ENCODE data around the gene PRKCA.

PRKCA gene

GRCh38 chr17:66834426-66834918 is 532.1 kb downstream of the PRKCA start:
- no peak for DNase-seq

DNA sequence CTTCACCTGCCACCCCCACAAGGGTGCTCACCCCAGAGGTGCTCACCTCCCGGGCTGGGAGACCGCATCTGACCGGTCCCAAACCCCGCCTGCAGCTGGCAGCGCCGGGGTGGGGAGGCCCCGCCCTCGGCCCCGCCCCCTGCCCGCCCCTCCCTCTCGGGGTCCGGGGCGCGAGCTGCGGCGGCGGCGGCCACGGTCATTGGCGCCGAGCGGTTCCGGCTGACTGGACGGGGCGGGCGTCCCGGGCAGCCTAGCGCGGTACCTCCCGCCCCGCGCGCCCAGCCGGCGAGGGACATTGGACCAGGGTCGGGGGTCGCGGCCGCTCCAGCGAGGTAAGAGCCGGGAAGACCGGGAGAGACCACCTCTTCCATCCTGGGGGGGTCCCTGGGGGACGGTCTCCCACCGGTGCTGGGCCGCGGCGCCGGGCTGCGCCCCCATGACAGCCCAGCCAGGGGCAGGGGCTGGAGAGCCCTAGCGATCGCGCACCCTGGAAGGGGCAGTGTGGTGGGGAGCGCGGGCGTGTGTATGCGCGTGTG is 532.6 kb downstream of the PRKCA start, which contains the start of gene CACNG5:
CACNG5 (plus strand) TSS at position 199 of the 536 bp plus-strand sequence. CDS start 42,216 bp downstream, outside the sequence.
- peak; percentile 26 for DNase-seq

GRCh38 chr17:66835476-66835875 is 533.1 kb downstream of the PRKCA start:
- DNase-seq = no peak

GRCh38 chr17:66836063-66837005 is 533.9 kb downstream of the PRKCA start:
- DNase-seq = no peak

- no peak for DNase-seq
Measured at GRCh38 chr17:66837226-66837625, 534.8 kb downstream of the PRKCA start.

DNA sequence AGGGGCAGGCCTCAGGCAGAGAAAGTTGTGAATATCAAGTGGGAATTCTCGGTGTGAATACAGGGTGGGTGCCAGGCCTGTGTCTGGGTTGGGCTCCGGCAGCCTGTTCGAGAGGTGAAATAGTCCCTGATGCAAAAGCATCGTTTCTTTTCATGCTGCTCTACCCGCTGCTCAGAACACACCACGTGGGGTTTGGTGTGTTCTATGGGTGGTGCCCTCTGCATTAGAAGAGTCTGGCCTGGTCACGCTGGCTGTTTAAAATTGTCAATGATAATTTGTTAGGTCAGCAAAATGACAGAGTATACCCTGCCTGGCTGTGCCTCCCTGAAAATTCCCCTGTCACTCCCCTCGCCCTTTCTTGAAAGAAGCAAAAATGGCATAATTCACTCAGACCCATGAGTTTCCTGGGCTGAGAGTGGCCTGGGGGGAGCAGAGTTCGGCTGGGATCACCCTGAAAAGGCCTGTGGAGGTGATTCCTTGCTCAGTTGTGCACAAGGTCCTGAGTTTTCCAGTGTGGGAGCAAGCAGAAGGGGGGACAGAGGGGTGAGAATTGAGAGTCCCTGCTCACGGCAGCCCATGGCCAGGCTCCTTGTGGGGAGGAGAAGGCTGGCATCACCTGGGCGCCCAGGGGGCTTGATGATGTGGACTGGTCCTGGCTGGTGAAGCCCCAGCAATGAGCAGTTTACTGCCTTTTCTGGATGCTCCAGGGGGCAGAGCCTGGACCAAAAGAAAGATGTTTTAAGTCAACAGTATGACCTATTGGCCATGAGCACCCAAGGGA is 535.7 kb downstream of the PRKCA start:
- DNase-seq = no peak

DNA sequence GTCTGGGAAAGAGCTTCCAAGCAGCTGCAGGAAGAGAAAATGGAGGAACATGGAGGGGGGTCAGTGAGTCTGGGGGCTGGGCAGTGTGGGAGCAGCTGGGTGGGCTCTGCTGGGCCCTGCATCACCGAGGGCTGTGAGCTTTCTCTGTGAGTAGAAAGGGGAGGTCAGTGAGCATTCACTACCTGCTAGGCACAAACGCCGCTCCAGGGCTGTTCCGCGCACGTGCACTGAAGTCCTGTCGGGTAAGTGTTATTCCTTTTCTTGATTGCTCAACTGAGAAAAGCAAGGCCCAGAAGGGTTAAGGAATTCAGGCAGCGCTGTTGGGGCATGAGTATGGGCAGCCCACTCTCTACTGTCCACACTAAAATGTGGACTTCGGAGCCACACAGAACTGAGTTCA is 537.2 kb downstream of the PRKCA start:
- DNase-seq = no peak

DNA sequence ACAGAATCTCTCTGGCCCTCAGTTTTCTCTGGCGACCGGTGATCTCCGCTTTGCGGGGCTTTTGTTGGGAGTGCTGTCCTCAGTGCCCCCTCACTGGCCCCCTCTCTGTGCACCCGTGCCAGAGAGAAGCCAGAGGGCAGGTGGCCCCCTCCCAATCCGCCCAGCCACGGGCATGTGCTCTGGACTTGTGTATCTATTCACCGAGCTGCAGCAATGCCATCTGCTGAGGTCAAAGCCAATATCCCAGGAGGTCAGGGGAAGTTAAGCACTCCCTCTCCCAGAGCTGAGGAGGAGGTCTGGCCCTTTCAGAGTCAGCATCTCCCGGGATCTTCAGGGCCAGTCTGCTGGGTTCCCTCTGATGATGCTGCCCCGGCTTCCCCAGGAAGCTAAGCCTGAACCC is 537.6 kb downstream of the PRKCA start:
- no peak for DNase-seq

GRCh38 chr17:66841328-66841727 is 538.9 kb downstream of the PRKCA start:
- DNase-seq = no peak

- no peak for DNase-seq
Measured at GRCh38 chr17:66841744-66842143, 539.3 kb downstream of the PRKCA start.

DNA sequence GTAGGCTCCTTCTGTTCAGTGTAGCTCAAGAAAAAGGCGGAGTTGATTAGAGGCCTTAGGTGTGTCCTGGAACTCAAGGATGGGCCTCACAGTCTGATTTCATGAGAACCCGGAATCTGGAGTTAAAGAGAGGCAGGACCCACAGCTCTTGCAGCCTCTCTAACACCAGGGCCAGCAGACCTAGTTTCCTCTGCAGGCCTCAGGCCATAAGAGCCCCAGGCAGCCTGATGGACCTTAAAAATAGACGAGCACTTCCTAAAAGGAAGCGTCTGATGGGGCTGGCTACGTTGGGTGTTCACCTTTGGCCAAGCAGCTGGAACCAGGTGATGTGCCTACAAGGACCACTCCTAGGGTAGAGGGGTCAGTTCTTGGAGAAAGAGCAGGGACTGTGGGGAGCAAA is 540.1 kb downstream of the PRKCA start:
- DNase-seq = no peak

DNA sequence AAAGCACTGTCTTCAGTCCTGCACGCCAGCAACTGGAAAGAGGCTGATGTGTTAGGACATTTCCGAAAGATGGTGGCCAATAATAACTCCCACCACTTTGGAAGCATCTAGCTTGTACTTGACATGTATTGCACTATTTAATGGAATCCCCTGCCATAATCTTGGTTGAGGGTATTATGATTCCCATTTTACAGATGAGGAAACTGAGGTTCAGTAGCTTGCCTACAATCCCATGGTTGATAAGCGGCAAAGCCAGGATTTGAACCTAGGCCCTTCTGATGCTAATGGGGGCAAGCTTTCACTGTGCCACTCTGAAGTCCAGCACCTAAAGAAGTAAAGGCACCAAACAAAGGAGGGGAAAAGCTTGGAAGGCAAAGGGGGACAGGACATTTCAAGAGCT is 540.5 kb downstream of the PRKCA start:
- DNase-seq = no peak

GRCh38 chr17:66843627-66844026 is 541.2 kb downstream of the PRKCA start:
- no peak for DNase-seq

DNA sequence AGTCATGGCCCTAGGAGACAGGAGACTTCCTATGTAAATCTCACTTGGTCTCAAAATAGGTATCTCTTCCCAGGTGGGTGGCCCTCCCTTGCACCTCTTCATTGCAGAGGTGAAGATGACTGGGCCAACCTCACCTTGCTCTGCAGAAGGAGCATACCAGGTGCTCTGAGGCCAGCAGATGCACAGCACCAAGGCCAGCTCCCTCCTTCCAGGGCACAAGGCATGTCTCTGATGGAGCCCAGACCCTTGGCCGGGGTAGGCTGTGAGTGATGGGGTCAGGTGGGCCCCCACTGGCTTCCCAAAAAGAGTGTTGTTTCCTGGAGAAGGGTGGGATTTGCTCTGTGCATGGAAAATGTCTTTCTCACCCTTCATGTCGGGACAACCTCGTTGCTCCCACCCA is 545.3 kb downstream of the PRKCA start:
- DNase-seq = no peak

- DNase-seq = no peak
Measured at GRCh38 chr17:66848496-66848895, 546.1 kb downstream of the PRKCA start.

- DNase-seq = no peak
Measured at GRCh38 chr17:66849032-66849655, 546.7 kb downstream of the PRKCA start.

DNA sequence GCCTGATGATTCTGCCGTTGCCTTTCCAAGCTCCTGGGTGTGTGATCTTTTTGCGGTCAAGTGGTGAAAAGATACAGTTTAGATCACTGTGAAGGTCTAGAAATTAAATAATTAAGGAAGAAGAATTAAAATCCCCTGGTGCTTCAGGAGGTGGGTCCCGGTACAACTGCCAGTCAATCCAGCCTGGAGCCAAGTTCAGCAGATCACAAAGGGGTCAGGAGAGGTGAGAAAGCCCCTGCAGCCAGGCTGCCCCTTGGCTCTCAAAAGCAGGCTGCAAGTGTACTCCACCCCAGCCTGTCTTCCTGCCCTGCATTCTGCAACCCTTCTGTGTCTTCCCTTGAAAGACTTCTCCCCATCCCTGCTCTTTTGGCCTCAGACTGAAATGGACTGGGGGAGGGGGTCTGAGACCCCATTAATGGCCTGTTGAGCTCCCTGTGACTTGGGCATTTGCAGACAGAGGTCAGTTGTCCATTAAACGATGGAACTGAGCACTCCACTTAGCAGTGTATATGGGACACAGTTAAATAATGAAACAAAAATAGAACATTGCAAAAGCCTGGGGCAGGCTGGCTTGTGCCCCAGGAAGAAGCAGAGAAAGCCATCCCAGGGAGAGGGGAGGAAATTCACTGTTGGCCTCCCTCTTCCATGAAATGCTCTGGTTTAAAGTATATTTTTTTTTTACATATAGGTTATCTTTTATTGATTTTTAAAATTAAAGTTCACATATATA is 547.6 kb downstream of the PRKCA start:
- DNase-seq = no peak

- no peak for DNase-seq
Measured at GRCh38 chr17:66850692-66851091, 548.3 kb downstream of the PRKCA start.

DNA sequence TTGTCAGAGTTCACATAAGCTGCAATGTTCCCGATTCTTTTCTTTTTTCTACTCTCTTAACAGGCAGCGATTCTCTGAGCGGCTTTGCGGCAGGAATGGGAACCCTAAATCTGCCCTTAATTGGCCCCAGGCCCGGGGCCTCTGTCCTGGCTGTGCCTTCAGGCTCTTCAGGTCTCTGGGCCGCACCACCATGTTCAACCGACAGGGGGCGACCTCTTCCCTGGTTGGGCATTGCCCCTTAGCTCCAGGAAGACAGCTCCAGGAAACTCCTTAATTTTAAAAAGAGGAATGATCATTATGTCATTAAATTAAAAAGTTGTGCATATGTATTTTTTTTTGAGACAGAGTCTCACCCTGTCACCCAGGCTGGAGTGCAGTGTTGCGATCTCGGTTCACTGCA is 552.8 kb downstream of the PRKCA start:
- no peak for DNase-seq

- no peak for DNase-seq
Measured at GRCh38 chr17:66858226-66859083, 556.0 kb downstream of the PRKCA start.

DNA sequence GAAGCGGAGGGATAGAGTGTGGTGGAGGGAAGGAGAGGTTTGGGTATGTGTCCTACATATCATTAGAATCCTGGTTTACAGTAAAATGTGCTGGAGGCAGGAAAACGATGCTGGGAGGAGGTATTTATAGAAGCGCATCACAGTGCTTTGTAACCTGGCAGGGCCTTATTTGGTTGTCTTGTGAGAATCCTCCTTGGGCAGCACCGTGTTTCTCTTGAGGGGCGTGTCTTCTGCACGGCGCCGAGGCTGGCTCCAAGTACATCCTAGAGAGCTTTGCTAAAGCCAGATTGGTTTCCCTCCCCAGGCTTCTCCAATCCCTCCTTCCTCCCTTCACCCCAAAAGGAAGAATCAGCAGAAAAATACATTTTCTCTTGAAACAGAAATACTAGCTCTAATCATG is 556.9 kb downstream of the PRKCA start:
- DNase-seq = no peak
